NK-92 (cell line): ENCODE results near the gene DEFB121.
"Not testable (repeated sequence)": the region's sequence is repeated elsewhere in the genome, so short reads cannot be mapped to it uniquely, and the experiment has no call there.

Experiments
- DNase-seq: peaks from one replicate; lab custom pipeline; 2025; ENCODE audit not compliant: unreplicated experiment; lab: John Stamatoyannopoulos, UW

DEFB121 gene, protein sequence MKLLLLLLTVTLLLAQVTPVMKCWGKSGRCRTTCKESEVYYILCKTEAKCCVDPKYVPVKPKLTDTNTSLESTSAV

GRCh38 chr20:31406115-31406514 is at the start of gene DEFB121:
Gene DEFB121, minus strand, starts transcription at chr20:31406215. Its CDS starts 63 bp downstream, at chr20:31406152.
- no peak for DNase-seq

GRCh38 chr20:31454361-31454760 is 48.3 kb upstream of the DEFB121 start:
- no peak for DNase-seq

- DNase-seq = no peak
These were observed 46.6 kb upstream of the DEFB121 start for GRCh38 chr20:31452575-31452974.

GRCh38 chr20:31449511-31450414 is 43.7 kb upstream of the DEFB121 start:
- DNase-seq = no peak

DNA sequence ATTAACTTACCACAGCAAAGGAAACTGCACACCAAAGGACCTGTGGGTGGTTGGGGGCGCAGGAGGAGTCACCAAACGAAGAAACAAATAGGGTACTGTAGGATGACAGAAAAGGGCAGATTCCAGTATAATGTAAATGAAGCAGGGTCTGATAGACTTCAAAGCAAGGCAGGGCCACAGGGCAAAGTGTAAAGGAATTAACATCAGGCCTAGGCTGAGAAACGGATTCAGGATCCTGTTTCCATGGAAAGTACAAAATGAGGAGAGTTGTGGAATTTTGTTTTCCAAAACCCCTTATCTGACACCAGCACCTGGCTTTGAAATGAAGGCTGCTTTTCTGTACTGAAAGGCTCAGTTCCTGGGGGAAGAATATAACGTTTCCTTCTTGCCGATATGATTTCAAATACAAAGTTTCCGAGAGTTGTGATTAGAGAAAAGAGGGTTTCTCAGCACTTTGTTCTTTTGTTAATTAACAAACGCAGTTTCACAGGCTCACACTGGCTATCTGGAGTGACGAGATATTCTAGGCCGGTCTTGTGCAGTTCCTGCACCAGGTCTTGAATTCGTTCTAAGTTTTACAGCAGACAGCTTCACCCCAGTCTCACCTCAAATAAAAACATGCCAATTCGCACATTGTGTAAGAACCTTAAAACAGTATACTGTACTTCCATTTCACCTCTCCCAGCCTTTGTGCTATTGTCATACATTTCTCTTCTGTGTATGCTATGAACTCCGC is 40.2 kb upstream of the DEFB121 start:
- DNase-seq = no peak

- DNase-seq = no peak
These were observed 34.1 kb upstream of the DEFB121 start, which contains the start of gene DEFB123 for GRCh38 chr20:31440012-31440659. Gene DEFB123, plus strand, starts transcription at chr20:31440632. Its CDS starts 67 bp downstream, at chr20:31440699.

- DNase-seq = no peak
These were observed 24.6 kb upstream of the DEFB121 start for GRCh38 chr20:31430568-31431115.

GRCh38 chr20:31427576-31427975 is 21.6 kb upstream of the DEFB121 start:
- DNase-seq = not testable (repeated sequence)

DNA sequence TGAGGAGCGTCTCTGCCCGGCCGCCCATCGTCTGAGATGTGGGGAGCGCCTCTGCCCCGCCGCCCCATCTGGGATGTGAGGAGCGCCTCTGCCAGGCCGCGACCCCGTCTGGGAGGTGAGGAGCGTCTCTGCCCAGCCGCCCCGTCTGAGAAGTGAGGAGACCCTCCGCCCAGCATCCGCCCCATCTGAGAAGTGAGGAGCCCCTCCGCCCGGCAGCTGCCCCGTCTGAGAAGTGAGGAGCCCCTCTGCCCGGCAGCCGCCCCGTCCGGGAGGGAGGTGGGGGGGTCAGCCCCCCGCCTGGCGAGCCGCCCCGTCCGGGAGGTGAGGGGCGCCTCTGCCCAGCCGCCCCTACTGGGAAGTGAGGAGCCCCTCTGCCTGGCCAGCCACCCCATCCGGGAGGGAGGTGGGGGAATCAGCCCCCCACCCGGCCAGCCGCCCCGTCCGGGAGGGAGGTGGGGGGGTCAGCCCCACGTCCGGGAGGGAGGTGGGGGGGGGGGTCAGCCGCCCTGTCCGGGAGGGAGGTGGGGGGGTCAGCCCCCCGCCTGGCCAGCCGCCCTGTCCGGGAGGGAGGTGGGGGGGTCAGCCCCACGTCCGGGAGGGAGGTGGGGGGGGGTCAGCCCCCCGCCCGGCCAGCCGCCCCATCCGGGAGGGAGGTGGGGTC is 21.0 kb upstream of the DEFB121 start:
- DNase-seq = not testable (repeated sequence)

- no peak for DNase-seq
These were observed 19.8 kb upstream of the DEFB121 start for GRCh38 chr20:31425797-31426196.

DNA sequence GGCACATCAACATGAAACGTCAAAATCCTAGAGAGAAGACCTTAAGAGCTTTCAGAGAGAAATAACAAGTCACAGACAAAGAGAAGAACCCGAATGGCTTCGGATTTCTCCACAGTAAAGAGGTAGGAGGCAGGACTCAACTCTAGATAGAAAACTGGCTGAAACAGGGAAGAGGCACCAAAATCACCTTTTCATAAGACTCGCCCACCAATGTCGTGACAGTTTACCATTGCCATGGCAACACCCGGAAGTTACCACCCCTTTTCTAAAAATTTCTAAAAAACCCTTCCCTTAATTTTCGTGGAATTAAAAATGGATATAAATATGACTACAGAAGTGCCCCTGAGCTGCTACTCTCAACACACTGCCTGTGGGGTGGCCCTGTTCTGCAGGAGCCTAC is 12.3 kb upstream of the DEFB121 start:
- DNase-seq = no peak

DNA sequence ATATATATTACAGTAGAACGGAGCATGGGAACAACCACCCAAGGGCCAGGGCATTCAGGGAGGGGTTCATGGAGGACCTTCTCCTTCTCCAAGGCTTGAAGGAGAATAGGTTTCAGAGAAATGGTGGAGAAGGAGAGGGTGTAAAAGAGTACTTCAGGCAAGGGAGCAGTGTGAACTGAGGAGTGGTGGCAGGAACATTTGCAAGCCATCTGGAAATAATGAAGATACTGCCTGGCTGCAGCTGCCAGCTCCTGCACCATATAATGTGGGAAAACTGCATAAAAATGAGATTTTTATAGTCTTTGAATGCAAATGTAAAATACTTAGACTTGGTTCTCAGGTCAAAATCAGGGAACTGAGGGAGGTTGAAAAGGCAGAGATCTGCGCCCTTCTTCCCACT is 9.6 kb upstream of the DEFB121 start:
- no peak for DNase-seq

GRCh38 chr20:31414381-31414780 is 8.4 kb upstream of the DEFB121 start:
- DNase-seq = no peak

- DNase-seq = no peak
These were observed 4.0 kb upstream of the DEFB121 start for GRCh38 chr20:31410011-31410410.

DNA sequence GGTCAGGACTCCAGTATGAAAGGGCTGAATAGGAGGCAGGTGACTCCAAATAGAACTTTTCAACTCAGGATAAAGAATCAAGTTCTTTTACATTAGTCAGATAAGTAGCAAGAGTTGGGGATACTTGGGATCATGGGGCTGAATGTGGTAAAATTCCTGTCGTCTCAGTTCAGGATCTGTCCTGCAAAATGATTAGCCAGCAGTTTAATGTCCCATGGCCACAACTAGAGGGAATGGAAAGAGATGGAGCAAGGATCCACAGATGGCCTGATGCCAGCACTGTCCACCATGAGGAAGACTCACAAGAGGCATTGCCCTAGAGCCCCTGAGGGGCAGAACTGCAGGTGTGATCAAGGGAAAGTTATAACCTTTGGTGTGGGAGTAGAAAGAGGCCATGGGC is 2.1 kb downstream of the DEFB121 start:
- no peak for DNase-seq

DNA sequence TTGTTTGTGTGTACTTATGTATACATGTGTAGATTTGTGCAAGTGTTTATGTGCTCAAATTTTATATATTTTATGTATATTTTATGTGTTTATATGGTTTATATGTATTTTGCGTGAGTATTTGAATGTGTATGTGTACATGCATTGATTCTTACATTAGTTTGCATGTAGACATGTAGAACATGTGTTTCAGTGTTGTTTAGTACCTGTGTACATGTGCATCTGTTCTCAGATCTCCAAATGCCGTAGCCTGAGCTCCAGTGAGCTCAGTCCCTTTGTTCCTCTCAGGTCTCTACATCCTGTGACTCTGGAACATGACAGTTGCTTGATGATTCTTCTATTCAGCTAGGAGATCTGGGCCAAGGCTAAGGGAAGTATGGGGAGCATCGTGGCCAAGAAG is 11.1 kb downstream of the DEFB121 start:
- no peak for DNase-seq

GRCh38 chr20:31392836-31393235 is 13.2 kb downstream of the DEFB121 start:
- no peak for DNase-seq

DNA sequence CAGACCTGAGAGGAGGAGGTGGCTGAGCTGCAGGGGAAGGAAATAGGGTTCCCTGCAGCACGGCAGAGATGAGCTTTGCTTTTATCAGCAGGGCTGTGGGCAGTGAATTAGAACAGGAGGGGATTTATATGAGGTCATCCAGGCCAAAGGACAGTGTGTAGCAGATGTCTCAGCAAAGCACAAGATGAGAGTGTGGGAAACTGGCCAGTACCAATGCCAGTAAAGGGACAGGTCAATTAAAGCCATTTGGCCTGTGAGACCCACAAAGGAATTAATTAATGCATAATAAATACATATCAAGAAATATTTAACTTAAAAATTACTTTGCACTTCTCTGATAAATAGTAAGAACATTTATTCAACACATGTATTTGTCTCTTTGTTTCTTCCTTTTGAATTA is 15.5 kb downstream of the DEFB121 start, which contains the start of gene DEFB119:
TSS of gene DEFB119 (minus strand) at position 101 of the 400 bp plus-strand sequence. CDS start 107 bp downstream, outside the sequence.
- DNase-seq = no peak

GRCh38 chr20:31374346-31374745 is 31.7 kb downstream of the DEFB121 start:
- no peak for DNase-seq

- DNase-seq = no peak
These were observed 37.7 kb downstream of the DEFB121 start, which contains the start of gene DEFB118 for GRCh38 chr20:31368301-31368700. Gene DEFB118, plus strand, starts transcription at chr20:31368601. Its CDS starts 50 bp downstream, at chr20:31368651.
